HL-60 (cell line): Measurements from ENCODE around the gene SLC17A9.
A peak's percentile ranks its signal among the peaks of the same experiment; 100 is the strongest.
"Not testable (repeated sequence)": the region's sequence is repeated elsewhere in the genome, so short reads cannot be mapped to it uniquely, and the experiment has no call there.

Experiments
- DNase-seq, 2 experiments: peaks; one replicate each; pipeline ENCODE4 v3.0.0-alpha.2; 2010 to 2020; ENCODE audit warnings: low read depth in 1 of 2, low spot score in 1 of 2
- H3K27ac ChIP-seq: fragments of 250-450 bp; sonication (Bioruptor Pico); replicated peaks from 2 replicates; pipeline ENCODE4 v1.5.1; 2020; ENCODE audit warnings: mild to moderate bottlenecking, moderate library complexity
- H3K27me3 ChIP-seq: fragments of 250-450 bp; sonication (Bioruptor Pico); 2 replicates; pipeline ENCODE4 v1.5.1; 2021; ENCODE audit warnings: mild to moderate bottlenecking, moderate library complexity; ENCODE audit not compliant: insufficient read depth, poor library complexity, severe bottlenecking
- H3K4me3 ChIP-seq: replicated peaks from 2 replicates; pipeline ENCODE4 v1.5.1; 2011; ENCODE audit warnings: mild to moderate bottlenecking, control low read depth, low read length; ENCODE audit not compliant: insufficient read depth
- CTCF ChIP-seq: IDR thresholded peaks from one replicate; pipeline ENCODE4 v1.5.1; 2011; ENCODE audit warnings: low read length, control low read depth, inconsistent platforms; ENCODE audit not compliant: insufficient read depth
- GABPA ChIP-seq: IDR thresholded peaks from 2 replicates; pipeline ENCODE4 v1.6.1; 2012; ENCODE audit warnings: low read depth
- POLR2AphosphoS5 ChIP-seq: IDR thresholded peaks from 2 replicates; pipeline ENCODE4 v1.6.1; 2012; ENCODE audit warnings: low read depth
- REST ChIP-seq: IDR thresholded peaks from 2 replicates; pipeline ENCODE4 v1.6.1; 2012; ENCODE audit warnings: low read depth; ENCODE audit not compliant: insufficient replicate concordance
- SPI1 ChIP-seq: IDR thresholded peaks from 2 replicates; pipeline ENCODE4 v1.6.1; 2012; ENCODE audit warnings: low read depth, mild to moderate bottlenecking, borderline replicate concordance

The SLC17A9 gene

GRCh38 chr20:62923059-62923668 lies 29.3 kb upstream of the SLC17A9 start:
- DNase-seq, H3K4me3 ChIP-seq, H3K27me3 ChIP-seq, H3K27ac ChIP-seq: not testable (repeated sequence)

GRCh38 chr20:62923669-62924441 lies 28.7 kb upstream of the SLC17A9 start:
- Histone ChIP-seq H3K27me3 (no peaks in the 10 kb centered on the region), H3K27ac (peak overlapping the region; percentile 92), H3K4me3 (peak overlapping the region; percentile 80; the same call in 1 of the 2 replicates)
- no peak for TF ChIP-seq POLR2AphosphoS5
- TF ChIP-seq CTCF: no peak
- TF ChIP-seq SPI1: no peak
- TF ChIP-seq REST: no peak
- no peak for TF ChIP-seq GABPA
- no peak for DNase-seq

GRCh38 chr20:62924442-62925075 lies 27.9 kb upstream of the SLC17A9 start:
- TF ChIP-seq GABPA: no peak
- no peak for TF ChIP-seq CTCF
- TF ChIP-seq SPI1: no peak
- TF ChIP-seq REST: no peak
- TF ChIP-seq POLR2AphosphoS5: no peak
- peak overlapping the region; percentile 92 for H3K27ac ChIP-seq
- H3K27me3 ChIP-seq: no peaks in the 10 kb centered on the region
- peak in 1 of 2 experiments; percentile 41 for DNase-seq
- H3K4me3 ChIP-seq: peak overlapping the region; percentile 80

- peak overlapping the region; percentile 80 for H3K4me3 ChIP-seq
- H3K27me3 ChIP-seq: no peaks in the 10 kb centered on the region
- no peak for DNase-seq
- TF ChIP-seq CTCF: no peak
- no peak for TF ChIP-seq REST
- TF ChIP-seq GABPA: no peak
- TF ChIP-seq POLR2AphosphoS5: no peak
- TF ChIP-seq SPI1: no peak
- H3K27ac ChIP-seq: peak overlapping the region; percentile 92
These were observed 27.5 kb upstream of the SLC17A9 start for GRCh38 chr20:62925076-62925419.
